HG03521 (cell line): ENCODE measurements around the gene ECHDC3.
A peak's percentile ranks its signal among the peaks of the same experiment; 100 is the strongest.
"Not testable (repeated sequence)": the region's sequence is repeated elsewhere in the genome, so short reads cannot be mapped to it uniquely, and the experiment has no call there.

ENCODE experiments used
- ATAC-seq: cut with Tn5 transposase; IDR thresholded peaks from one replicate; pipeline ENCODE4 v1.9.1; 2021; ENCODE audit warnings: mild to moderate bottlenecking, moderate library complexity; ENCODE audit not compliant: unreplicated experiment

The ECHDC3 gene, protein sequence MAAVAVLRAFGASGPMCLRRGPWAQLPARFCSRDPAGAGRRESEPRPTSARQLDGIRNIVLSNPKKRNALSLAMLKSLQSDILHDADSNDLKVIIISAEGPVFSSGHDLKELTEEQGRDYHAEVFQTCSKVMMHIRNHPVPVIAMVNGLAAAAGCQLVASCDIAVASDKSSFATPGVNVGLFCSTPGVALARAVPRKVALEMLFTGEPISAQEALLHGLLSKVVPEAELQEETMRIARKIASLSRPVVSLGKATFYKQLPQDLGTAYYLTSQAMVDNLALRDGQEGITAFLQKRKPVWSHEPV

GRCh38 chr10:11742009-11742778 lies at the start of gene ECHDC3:
TSS of gene ECHDC3 (plus strand) at chr10:11742382. CDS start at chr10:11742577, 195 bp downstream.
- ATAC-seq: peak; percentile 63

DNA sequence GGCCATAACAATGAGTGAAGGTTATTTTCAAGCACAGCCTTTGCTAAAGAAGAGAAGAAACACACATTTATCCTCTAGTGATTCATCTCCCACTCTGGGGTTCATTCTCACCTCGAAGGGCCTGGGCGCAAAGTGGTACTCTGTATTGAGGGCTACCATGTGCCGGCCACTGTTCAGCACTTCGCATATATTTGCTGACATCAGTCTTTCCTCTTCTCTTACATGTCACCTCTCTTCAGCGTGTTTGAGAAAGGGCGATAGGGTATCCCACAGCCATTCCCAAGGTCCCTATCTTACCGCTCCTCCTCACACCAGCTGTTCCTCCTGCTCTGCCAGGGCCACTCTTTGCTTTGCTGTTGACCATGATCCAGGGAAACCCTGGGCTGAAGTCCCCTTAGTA lies 48.8 kb upstream of the ECHDC3 start:
- ATAC-seq: no peak

DNA sequence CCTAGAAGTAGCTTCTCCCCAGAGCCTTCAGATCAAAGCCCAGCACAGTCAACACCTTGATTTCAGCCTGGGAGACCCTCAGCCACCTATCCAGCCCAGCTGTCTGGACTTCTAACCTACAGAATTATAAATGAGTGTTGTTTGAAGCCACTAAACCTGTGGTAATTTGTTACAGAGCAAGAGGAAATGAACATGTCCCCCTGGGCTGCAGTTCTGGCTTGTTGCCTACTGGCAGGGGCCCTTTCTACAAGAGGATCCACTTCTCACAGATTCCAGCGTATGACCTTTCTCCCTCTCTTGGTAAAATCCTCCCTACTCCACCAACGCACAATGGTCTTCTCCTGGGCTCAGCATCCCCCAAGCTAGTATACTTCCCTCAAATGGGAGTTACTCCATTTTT lies 46.4 kb upstream of the ECHDC3 start:
- no peak for ATAC-seq

GRCh38 chr10:11697718-11698527 lies 44.3 kb upstream of the ECHDC3 start:
- no peak for ATAC-seq

DNA sequence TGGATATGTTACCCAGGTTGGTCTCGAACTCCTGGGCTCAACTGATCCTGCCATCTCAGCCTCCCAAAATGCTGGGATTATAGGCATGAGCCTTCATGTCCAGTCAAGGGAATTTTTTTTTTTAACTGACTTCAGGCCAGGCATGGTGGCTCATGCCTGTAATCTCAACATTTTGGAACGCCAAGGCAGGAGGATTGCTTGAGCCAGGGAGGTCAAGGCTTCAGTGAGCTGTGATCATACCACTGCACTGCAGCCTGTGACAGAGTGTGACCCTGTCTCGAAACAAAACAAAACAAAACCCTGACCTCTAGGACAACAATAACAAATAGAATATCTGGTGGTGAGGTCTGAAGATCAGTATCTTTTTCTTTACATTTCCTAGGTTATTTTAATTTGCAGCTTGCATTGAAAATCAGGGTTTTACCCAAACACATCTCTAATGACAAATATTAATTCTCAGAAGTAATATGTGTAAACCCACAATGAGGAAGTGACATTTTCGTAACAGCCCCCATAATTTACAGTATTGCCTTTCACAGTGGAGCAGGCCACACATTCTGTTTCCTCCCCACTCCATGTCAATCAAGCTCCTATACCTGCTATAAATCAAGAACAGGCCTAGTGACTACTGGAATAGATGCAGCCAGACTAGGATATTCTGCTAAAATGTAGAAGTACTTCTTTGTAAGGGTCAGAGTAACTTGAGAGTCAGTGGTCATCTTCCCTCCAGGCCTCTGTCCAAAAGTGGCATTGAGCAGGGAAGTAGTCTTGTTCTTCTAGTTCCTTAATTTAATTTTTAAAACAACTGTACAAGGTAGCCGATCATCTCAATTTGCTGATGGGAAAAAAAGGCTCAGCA lies 43.3 kb upstream of the ECHDC3 start:
- peak; percentile 91 for ATAC-seq

- no peak for ATAC-seq
Observed at GRCh38 chr10:11699550-11700097, 42.6 kb upstream of the ECHDC3 start.

- no peak for ATAC-seq
Observed at GRCh38 chr10:11700539-11700938, 41.6 kb upstream of the ECHDC3 start.

DNA sequence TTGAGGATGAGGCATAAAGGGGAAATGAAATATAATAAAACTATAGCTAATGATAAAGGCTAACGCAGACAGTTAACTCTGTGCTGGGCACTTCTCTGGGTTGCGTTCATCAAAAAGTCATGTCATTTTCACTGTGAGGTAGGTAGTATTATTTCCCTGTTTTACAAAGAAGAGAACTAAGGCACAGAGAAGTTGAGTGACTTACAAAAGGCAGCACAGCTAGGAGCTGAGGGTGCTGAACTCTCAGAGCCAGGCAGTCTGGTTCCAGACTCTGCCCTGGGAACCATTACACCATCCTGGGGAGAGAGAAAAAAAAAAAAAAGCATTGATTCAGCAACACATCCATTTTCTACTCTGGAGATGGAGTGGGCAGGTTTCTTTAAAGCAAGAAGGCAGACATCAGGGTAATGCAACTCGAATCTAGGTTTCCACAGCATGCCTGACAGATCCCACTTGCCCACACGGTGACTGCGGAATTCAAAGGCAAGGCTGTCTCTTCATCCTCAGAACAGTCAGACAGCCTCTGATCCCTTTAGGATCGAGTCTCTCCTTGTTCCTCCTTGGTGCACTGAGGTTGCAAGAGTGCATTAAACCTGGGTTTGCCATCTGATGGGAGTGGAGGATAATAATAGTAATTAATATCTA lies 40.6 kb upstream of the ECHDC3 start:
- no peak for ATAC-seq

DNA sequence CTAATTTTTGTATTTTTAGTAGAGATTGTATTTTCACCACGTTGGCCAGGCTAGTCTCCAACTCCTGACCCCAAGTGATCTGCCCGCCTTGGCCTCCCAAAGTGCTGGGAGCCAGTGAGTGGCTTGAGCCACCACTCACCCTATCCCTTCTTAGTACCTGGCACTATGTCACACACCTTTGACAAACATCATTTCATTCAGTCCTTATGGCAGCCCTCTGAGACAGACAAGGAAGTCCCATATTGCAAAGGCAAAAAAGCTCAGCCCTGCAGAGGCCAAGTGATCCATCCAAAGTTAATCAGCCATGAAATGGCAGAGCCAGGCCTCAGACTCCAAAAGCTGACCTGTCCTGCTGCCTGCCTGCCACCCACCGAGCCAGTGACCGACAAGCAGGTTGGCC lies 39.9 kb upstream of the ECHDC3 start:
- ATAC-seq: no peak

GRCh38 chr10:11704092-11704491 lies 38.1 kb upstream of the ECHDC3 start:
- ATAC-seq: no peak

- ATAC-seq: no peak
Observed at GRCh38 chr10:11705722-11706121, 36.5 kb upstream of the ECHDC3 start.

DNA sequence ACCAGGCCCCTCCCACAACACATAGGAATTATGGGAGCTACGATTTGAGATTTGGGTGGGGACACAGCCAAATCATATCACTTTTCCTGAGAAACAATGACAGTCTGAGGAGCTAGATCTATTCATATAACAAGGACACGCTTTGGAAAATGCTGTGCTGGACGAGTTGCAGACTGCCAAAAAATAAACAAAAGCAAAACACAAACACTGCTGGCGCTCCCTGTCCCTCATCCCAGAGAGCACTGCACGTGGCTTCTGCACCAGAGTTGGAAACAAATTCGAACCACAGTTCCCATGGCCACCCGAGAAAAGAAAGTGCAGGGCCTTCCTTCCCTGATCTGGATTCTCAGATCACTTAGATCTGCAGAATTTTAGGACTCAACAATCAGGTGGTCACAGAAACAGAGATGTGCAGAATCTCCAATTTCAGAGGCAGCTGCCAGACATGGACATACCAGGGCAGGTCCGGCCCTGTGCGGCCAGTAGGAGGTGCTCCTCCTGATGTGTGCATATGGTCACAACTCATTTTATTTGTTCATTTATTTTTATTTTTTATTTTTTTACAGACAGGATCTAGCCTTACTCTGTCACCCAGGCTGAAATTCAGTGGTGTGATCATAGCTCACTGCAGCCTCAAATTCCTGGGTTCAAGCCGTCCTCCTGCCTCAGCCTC lies 35.2 kb upstream of the ECHDC3 start:
- ATAC-seq: no peak

GRCh38 chr10:11707624-11708350 lies 34.4 kb upstream of the ECHDC3 start:
- no peak for ATAC-seq

GRCh38 chr10:11708801-11709200 lies 33.4 kb upstream of the ECHDC3 start:
- not testable (repeated sequence) for ATAC-seq

- no peak for ATAC-seq
Observed at GRCh38 chr10:11712744-11713143, 29.4 kb upstream of the ECHDC3 start.

GRCh38 chr10:11713186-11713743 lies 28.9 kb upstream of the ECHDC3 start:
- no peak for ATAC-seq

DNA sequence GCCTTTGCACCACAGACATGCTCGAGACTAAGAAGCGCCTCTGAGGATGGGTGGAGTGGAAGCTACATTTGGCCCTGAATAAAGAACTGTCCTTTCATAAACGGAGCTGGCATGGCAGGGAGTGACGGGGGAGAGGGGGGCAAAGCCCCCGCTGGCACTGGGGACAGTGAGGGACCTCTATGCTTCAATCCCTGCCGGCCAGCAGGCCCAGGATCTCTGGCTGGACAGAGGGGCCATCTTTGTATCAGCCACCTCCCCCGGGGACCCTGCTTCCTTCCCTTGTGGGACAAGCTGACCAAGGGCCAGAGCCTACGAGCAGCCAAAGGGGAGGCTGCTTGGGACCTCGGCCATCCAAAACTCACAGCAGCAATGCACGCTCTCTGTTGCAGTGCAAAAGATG lies 28.2 kb upstream of the ECHDC3 start:
- ATAC-seq: no peak

DNA sequence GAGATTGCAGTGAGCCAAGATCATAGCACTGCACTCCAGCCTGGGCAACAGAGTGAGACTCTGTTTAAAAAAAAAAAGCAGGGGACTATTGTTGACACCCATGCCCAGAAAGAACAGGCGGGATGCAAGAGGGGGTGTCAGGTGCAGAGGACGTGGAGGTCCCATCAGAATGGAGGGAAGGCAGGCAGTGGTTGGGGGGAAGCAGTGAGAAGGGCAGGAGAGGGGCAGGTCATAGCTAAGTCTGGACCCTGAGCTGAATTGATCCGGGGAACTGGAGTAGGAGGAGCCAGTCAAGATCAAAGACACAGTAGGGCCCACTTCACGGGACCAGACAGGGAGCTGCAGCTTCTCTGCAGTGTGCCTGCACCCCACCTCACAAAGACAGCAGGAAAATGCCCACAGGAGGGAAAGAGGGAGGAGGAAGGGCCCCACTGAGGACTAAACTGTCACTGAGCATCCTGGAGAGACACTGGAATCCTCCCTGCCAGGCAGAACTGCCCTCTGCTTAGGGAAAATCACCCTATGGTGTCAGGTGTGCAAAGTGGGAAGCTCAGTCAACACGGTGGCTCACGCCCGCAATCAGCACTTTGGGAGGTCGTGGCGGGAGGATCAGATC lies 27.3 kb upstream of the ECHDC3 start:
- ATAC-seq: no peak
